Measurements from ENCODE around the gene HEXD.
"Not testable (repeated sequence)": the region's sequence is repeated elsewhere in the genome, so short reads cannot be mapped to it uniquely, and the experiment has no call there.

The HEXD gene

DNA sequence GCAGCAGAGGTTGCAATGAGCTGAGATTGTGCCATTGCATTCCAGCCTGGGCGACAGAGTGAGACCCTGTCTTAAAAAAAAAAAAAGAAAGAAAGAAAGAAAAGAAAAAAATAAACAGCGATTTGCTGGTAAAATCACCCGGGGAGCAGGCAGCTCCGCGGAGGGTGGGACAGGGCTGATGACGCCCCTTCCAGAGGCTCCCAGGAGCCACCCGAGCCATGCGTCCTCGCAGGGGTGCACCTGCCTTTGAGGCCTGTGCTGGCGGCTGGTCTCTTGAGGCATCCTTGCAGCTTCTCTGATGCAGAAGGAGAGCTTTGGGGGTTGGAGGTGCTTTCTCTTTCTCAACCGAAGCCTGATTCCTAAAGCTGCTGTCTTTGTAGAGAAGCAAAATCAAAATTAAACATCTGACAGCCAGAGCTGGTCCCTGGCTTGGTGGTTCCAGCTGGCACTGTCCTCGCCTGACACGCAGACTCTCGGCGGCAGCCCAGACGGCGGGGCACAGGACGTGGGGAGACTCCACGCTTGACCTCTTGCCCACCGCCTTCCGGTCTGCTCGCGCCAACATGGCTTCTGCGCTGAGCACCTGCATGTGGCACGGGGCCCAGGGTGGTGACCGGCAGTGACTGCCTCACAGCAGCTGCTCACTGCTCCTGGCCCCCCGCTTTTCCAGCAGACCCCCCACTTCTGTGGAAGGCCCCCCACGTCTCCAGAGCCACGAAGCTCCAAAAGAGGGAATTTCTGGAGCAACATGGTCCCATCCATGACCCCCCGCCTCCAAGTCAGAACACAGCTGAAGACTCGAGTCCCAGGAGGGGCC is 40.0 kb upstream of the HEXD start:
- no peak overlapping the region for H3K4me3 ChIP-seq (ENCODE audit: low read length)
- no peak for TF ChIP-seq ZNF274 (IDR thresholded peaks at IDR 0.05; ENCODE audit: low read depth, low read length)

DNA sequence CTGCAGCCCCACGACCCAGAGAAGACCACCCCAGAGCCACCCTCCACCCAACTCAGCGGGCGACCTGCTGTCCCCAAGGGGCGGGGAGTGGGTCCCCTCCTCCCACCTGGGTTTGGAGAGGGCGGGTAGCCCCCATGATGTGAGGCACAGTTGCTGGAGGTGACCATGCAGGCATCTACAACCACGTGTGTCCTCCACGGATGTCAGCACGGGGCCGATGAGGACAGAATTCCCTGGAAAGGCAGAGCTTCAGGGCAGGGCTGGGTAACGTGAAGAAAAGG is 39.5 kb upstream of the HEXD start:
- H3K4me3 ChIP-seq (ENCODE audit: low read length) = no peak overlapping the region
- no peak for TF ChIP-seq ZNF274 (IDR thresholded peaks at IDR 0.05; ENCODE audit: low read depth, low read length)

DNA sequence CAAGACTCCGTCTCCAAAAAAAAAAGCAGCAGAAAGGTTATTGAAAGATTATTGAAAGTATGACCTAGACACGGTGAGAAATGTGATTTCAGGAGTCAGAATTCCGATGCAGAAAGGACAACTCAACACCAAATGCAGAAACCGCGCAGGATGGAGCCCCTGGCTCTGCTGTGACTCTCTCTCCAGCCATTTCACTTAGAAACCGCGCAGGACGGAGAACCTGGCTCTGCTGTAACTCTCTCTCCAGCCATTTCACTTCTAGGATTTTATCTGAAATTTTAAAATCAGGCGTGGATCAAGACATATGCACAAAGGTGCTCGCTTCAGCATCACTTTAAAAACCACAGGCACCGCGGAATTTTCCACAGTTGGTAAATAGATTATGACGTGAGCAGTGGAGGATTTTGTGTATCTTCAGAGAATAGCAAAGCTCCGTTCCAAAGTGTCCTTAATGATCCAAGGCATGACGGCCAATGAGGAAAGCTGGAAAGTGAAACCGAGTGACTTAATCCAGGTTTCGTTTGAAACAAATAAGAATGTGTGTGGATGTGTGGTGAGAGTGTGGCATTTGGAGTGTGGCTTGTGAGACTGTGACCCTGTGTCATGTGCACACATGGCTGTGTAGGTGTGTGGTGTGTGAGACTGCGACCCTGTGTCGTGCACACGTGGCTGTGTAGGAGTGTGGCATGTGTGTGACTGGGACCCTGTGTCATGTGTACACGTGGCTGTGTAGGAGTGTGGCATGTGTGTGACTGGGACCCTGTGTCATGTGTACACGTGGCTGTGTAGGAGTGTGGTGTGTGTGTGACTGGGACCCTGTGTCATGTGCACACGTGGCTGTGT is 37.1 kb upstream of the HEXD start:
- no peak overlapping the region for H3K4me3 ChIP-seq (ENCODE audit: low read length)
- no peak for TF ChIP-seq ZNF274 (IDR thresholded peaks at IDR 0.05; ENCODE audit: low read depth, low read length)

DNA sequence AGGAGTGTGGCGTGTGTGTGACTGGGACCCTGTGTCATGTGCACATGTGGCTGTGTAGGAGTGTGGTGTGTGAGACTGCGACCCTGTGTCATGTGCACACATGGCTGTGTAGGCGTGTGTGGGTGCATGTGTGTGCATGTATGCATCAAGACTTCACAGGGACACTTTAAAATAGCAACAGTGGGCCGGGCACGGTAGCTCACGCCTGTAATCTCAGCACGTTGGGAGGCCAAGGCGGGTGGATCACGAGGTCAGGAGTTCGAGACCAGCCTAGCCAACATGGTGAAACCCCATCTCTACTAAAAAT is 36.5 kb upstream of the HEXD start:
- H3K4me3 ChIP-seq (ENCODE audit: low read length) = not testable (repeated sequence)

DNA sequence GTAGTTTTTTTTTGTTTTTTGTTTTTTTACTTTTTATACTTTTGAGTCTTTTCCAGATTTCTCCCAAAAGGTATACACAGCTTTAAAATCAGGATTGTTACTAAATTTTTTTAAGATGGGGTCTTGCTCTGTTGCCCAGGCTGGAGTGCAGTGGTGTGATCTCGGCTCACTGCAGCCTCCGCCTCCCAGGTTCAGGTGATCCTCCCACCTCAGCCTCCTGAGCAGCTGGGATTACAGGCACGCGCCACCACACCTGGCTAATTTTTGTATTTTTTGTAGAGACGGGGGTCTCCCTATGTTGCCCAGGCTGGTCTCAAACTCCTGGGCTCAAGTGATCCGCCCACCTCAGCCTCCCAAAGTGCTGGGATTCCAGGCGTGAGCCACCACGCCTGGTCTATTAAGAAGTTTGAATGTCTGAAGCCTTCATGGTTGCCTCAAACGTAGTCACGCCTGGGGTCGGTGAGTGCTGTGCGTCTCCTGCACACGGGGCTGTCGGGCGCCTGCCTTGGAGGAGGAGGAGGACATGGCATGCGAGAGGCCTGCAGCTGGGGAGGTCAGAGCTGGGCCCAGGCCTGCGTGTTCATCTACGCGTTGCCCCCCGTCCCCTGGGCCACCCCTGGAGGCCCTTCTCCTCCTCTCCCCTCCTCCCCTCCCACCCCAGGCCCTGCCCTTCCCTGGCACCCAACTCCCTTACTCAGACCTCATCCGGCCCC is 35.8 kb upstream of the HEXD start:
- not testable (repeated sequence) for H3K4me3 ChIP-seq (ENCODE audit: low read length)

DNA sequence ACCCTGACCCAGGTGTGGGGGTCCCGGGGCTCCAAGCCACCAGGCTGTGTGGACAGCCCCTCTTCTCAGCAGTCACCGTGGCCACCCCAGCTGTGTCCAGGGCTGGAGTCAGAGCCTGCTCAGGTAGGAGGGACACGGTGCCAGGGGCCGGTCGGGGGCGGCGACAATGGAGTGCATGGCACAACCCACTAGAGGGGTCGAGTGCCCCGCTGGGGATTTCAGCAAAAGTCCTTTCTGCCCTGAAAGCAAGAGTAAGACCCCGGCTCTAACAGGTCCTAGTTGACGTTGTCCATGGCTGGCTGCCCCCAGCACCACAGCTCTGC is 35.3 kb upstream of the HEXD start:
- no peak for TF ChIP-seq ZNF274 (IDR thresholded peaks at IDR 0.05; ENCODE audit: low read depth, low read length)
- H3K4me3 ChIP-seq (ENCODE audit: low read length) = no peak overlapping the region

DNA sequence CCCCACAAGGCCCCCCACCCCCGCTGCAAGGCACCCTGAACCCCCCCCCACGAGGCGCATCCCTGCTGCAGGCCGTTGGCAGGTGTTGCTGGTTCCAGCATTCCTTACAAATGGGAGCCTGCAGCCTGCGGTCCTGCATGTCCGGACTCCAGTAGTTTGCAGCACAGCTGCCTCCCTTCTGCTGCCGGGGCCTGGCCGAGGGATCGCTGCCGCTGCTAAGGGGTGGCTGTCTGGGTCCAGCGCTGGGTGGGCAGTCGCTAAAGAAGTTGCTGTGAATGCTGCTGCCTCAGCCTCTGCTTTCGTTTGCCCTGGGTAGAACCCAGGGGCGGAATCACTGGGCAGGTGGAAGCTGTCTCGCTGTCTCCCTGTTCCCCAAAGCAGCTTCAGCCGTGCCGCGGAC is 34.7 kb upstream of the HEXD start:
- no peak overlapping the region for H3K4me3 ChIP-seq (ENCODE audit: low read length)
- no peak for TF ChIP-seq ZNF274 (IDR thresholded peaks at IDR 0.05; ENCODE audit: low read depth, low read length)

DNA sequence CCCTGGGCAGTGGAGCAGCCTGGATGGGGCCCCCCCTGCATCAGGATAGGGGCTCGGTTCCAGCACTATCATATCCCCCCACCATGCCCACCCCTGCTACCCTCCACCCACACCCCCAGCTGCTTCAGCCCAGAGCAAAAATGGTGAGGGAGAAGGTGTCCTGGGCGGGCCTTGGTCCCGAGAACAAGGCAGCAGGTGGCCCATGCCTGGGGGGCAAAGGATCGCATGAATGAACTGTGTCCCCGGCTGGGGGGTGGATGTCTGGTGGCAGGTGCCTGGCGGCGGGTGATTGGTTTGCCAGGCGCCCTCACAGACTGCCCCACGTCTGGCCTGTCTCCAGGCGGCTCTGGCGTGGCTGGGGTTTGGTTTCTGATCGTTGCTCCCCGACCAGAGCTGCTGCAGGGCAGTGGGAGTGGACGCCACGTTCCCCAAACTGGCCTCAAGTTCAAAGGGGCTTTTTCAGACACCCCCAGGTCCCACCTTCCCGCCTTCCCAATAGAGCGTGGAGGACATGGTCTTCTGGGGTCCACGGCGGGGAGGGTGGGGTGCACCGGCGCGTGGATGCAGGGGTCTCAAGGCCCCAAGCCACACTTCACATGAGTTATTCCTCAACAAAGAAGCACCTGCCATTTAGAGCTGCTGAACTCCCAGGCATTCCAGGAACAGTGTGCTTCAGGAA is 34.0 kb upstream of the HEXD start:
- H3K4me3 ChIP-seq (ENCODE audit: low read length) = no peak overlapping the region
- no peak for TF ChIP-seq ZNF274 (IDR thresholded peaks at IDR 0.05; ENCODE audit: low read depth, low read length)

DNA sequence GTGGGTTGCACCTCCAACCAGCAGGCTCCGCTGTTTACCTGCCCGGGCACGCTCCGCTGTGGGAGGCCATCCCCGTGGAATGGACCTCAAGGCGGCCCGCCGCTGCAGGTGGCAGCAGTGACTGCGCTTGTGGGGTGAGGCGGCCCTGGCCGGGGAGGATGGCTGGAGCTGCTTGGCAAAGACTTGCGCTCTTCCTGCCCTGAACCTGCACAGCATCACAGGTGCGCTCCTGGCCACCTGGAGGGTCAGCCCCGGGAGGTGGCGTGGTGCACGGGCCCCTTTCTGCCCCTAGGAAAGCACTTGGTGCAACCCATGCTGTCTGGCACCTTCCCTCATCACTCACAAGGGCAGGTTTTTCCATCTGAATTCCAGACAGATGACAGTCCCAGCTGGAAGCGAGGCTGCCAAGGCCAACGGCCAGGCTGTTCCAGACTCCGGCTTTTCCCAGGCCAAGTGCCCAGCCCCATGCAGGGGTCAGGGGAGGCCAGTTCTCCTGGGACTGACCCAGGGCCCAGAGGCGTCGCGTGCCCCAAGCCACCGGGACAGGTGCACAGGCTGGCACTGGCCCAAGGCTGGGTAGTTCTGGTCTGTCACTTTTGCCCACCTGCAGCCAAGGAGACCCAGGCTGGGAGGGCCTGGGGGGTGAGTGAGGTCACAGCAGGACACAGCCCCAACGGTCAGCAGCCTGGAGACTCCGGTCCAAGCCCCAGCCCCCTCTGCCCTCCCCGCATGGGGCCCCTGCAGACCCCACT is 33.2 kb upstream of the HEXD start:
- TF ChIP-seq ZNF274 (IDR thresholded peaks at IDR 0.05; ENCODE audit: low read depth, low read length) = no peak
- H3K4me3 ChIP-seq (ENCODE audit: low read length) = no peak overlapping the region

DNA sequence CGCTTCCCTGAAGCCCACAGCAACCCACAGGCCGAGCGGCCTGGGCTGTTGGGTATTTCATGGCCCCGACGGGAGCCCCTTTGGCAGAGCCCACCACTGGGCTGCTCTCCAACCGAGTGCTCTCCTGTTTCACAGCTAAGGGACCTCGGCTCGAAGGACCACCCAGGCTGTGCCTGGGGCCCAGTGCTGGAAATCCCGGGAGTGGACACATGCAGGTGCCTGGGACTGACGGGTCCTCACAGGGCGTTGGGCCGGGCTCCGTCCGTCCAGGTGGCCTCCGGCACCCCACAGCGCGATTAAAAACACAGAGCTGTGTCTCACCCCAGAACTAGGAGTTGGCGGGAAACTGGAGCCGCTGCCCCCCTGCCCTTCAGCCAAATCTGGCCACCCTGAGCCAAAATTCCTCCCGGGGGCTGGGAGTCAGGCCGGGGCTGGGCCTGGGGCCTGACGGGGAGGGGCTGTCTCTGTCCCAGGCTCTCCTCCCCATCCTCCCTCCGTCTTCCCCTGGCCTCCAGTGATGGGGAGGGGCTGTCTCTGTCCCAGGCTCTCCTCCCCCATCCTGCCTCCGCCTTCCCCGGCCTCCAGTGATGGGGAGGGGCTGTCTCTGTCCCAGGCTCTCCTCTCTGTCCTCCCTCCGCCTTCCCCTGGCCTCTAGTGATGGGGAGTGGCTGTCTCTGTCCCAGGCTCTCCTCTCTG is 32.4 kb upstream of the HEXD start:
- H3K4me3 ChIP-seq (ENCODE audit: low read length) = no peak overlapping the region
- TF ChIP-seq ZNF274 (IDR thresholded peaks at IDR 0.05; ENCODE audit: low read depth, low read length) = no peak

DNA sequence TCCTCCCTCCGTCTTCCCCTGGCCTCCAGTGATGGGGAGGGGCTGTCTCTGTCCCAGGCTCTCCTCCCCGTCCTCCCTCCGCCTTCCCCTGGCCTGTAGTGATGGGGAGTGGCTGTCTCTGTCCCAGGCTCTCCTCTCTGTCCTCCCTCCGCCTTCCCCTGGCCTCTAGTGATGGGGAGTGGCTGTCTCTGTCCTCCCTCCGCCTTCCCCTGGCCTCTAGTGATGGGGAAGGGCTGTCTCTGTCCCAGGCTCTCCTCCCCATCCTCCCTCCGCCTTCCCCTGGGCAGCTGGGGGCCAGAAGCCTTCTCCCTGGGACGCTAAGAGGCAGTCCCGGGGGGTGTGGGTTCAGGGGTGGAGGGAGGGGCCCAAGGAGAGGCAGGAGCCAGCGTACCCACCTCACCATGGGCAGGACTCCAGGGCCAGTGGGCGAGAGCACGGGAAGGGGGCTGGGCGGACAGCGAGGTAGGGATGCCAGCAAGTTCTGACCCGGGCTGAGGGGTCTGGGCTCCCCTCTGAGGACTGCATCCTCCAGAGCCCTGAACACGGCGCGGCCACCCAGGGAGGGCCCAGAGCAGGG is 31.8 kb upstream of the HEXD start:
- no peak for TF ChIP-seq ZNF274 (IDR thresholded peaks at IDR 0.05; ENCODE audit: low read depth, low read length)

DNA sequence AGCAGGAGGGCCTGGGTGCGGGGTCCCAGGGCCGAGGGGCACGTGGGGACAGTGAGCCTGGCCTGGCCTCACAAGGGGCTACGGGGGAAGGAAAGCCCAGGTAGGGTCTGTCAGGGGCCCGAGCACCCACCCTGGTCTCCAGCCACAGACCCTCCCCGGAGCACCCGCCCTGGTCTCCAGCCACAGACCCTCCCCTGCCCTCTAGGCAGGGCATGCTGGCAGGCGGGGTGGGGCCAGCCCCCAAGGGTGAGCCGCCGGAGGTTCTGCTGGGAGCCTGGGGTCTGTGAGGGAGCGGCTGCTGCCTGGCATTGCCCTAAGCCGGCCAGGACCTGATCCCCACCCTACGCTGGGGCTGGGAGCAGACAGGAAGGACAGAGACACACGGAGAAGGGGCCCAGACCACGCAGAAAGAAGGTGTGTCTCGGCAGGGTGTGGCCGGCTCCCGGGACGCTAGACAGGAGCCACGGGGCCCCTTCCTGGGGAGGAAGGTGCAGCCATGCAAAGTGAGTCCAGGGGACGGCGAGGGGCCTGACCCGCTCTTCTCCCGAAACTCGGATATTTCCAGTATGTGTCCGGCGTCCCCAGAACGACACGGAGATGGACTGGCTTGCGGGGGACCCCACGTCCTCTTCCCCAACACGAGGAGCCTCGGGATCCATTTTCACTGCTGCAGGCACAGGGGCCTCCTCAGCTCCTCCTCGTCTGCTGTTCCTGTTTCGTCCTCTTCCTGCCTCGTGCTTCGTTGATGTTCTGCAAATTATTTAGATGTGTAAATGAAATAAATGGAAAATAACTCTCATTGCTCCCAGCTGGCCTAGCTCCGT is 31.1 kb upstream of the HEXD start:
- no peak for TF ChIP-seq ZNF274 (IDR thresholded peaks at IDR 0.05; ENCODE audit: low read depth, low read length)
- no peak overlapping the region for H3K4me3 ChIP-seq (ENCODE audit: low read length)

More for the DNA sequence above, 31.8 kb upstream of the HEXD start:
- no peak overlapping the region for H3K4me3 ChIP-seq (ENCODE audit: low read length)
